Choroid plexus epithelial cell (primary cell): ENCODE data around the gene KDM7A.

Experiments
- DNase-seq: peaks from one replicate; pipeline ENCODE4 v3.0.0-alpha.2; 2010; ENCODE audit warnings: low read depth
- H3K4me3 ChIP-seq: 2 replicates; pipeline ENCODE4 v1.5.1; 2011; ENCODE audit warnings: low read depth, mild to moderate bottlenecking, control low read depth, low read length, moderate library complexity
- TF ChIP-seq, protein P1 (sequence below): conservative IDR thresholded peaks from 2 replicates; pipeline ENCODE4 v1.5.1; 2011; ENCODE audit warnings: low read depth, mild to moderate bottlenecking, control low read depth, inconsistent platforms, low read length, moderate library complexity

The KDM7A gene

DNA sequence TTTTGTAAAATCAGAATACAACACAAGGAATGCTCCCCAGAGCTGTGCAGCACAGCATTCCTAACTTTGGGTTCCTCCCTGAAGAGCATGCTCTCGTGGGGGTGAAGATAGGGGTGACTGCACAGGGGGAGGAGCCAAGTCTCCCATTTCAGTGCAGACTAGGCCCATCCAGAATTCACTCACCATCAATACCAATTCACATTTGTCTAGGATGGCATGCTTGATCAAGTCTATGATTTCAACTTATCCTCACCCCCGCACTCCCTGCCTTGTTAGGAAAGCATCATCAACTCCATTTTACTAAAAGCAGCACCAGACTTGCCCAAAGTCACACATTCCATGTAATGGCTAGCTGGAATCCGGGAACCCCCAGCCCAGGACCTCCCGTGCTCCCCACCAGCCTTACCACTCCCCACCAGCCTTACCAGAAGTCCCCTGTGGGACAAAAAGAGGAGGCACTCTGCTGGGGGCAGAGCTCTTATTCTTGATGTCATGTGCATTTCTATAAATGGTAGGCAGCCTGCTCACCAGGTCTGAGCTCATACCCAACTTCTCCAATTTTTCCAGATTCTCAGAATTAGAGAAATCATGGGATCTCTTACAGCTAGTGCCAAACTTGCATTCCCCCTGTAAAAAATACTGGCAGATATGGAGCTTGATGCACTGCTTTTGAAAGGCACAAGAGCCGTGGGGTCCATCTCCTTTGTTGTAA, 120.2 kb downstream of the KDM7A start:
- no peak for DNase-seq
- H3K4me3 ChIP-seq: no peak overlapping the region
- TF ChIP-seq, protein P1, sequence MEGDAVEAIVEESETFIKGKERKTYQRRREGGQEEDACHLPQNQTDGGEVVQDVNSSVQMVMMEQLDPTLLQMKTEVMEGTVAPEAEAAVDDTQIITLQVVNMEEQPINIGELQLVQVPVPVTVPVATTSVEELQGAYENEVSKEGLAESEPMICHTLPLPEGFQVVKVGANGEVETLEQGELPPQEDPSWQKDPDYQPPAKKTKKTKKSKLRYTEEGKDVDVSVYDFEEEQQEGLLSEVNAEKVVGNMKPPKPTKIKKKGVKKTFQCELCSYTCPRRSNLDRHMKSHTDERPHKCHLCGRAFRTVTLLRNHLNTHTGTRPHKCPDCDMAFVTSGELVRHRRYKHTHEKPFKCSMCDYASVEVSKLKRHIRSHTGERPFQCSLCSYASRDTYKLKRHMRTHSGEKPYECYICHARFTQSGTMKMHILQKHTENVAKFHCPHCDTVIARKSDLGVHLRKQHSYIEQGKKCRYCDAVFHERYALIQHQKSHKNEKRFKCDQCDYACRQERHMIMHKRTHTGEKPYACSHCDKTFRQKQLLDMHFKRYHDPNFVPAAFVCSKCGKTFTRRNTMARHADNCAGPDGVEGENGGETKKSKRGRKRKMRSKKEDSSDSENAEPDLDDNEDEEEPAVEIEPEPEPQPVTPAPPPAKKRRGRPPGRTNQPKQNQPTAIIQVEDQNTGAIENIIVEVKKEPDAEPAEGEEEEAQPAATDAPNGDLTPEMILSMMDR: no peak

DNA sequence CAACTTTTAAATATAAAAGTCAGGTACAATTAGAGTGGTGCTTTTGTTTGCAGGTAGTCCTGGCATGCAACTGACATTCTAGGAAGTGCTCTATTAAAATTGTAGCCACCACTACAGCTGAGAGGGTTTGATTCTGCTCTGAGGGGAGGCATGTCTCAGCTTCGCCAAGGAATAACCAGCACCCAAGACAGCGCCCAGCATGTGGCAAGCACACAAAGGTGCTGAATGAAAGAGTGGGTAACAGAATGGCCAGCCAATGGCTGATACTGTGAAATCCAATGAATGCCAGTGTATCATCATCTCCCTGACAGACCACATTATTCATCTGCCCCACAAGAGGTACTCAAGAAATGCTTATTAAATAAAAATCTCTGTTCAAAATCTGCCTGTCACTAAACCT, 121.0 kb downstream of the KDM7A start:
- DNase-seq: no peak
- H3K4me3 ChIP-seq: no peak overlapping the region
- TF ChIP-seq, protein P1: no peak

DNA sequence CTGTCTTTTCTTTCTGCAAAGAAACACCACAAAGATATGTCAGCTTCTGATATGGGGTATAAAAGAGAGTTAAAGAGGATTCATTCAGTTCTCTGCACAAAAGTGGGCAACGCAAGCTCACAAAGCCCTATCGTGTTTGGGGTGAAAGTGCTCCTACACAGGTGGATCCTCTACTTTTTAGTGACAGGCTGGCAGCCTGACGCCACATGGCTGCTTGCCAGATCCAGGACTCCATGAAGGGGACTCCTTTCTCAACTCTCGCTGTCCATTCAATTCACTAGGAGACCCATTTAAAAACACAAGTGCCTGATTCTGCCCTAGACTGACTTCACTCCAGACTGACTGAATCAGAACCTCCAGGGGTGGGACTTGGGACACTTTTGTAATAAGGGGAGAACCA, 122.0 kb downstream of the KDM7A start:
- H3K4me3 ChIP-seq: no peak overlapping the region
- no peak for DNase-seq
- TF ChIP-seq, protein P1: no peak

DNA sequence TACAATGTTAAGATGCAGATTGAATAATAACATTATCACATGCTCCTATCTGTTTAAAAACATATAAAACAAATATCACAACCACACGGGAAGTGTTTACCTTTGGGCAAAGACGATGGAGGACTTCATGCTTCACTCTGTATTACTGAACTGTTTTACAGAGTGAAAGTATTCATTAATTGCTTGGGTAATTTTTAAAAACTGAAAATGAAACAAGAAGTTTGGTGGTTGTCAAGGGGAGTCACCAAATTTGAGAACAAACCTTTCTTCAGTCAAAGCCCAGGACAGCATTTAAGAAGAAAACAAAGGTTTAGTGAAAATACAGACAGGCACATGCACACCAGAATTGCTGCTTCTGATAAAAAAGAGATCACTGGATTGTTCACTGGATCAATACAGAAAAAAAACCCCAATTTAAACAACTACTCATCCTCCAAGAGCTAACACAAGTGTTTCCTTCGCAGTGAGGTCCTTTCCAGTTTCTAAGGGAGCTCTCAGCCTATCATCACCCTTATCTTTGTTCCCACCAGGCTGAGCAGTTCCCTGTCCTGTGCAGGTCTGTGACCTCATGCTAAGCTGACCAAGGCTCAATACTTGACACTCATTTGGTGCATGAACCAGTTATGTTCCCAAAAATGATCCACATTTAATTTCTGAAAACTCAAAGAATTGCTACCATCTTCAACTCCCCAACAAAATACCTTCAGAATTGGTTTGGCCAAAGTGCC, 122.8 kb downstream of the KDM7A start:
- TF ChIP-seq, protein P1: no peak
- H3K4me3 ChIP-seq: no peak overlapping the region

GRCh38 chr7:140051820-140052219, 125.0 kb downstream of the KDM7A start:
- no peak for DNase-seq
- TF ChIP-seq, protein P1: no peak
- no peak overlapping the region for H3K4me3 ChIP-seq

More for the DNA sequence above, 122.8 kb downstream of the KDM7A start:
- DNase-seq: no peak

DNA sequence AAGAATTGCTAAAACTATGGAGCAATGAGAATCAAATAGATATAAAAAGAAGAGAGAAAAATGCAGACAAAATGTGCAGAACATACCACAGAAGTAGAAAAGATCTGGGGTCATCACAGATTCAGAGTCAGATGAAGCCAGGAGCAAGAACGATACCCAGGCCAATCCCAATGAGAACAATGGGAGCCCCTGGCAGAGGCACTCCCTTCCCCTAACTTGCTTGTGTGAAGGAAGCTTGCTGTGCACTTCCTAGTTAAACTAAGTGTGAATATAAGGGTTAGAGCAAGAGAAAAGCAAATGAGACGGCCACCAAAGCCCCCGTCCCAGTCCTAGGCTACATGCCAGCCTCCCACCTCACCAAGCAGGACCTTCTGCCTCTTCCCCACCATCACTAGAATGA, 126.7 kb downstream of the KDM7A start:
- no peak for DNase-seq
- TF ChIP-seq, protein P1: no peak
- H3K4me3 ChIP-seq: no peak overlapping the region
